ACC112 (cell line): Measurements from ENCODE around the gene C2orf76.
"Not testable (repeated sequence)": the region's sequence is repeated elsewhere in the genome, so short reads cannot be mapped to it uniquely, and the experiment has no call there.

ENCODE experiments used
- H2AFZ ChIP-seq: fragments of 200-600 bp; sonication (generic); one replicate; pipeline ENCODE4 v1.6.0; 2017; ENCODE audit warnings: antibody characterized with exemption, low read length; ENCODE audit not compliant: unreplicated experiment
- H3K27ac ChIP-seq: fragments of 200-600 bp; sonication (generic); 2 replicates; pipeline ENCODE4 v1.5.1; 2014; ENCODE audit warnings: low read depth, mild to moderate bottlenecking, antibody characterized with exemption, low read length, moderate library complexity
- H3K27me3 ChIP-seq: fragments of 200-600 bp; sonication (generic); 2 replicates; pipeline ENCODE4 v1.6.1; 2014; ENCODE audit warnings: mild to moderate bottlenecking, antibody characterized with exemption, low read length, moderate library complexity, mixed read lengths; ENCODE audit not compliant: insufficient read depth
- H3K36me3 ChIP-seq: fragments of 200-600 bp; sonication (generic); 2 replicates; pipeline ENCODE4 v1.6.1; 2016; ENCODE audit warnings: mild to moderate bottlenecking, antibody characterized with exemption, low read length, moderate library complexity, mixed read lengths; ENCODE audit not compliant: insufficient read depth
- H3K4me1 ChIP-seq: fragments of 200-600 bp; sonication (generic); one replicate; pipeline ENCODE4 v1.6.1; 2016; ENCODE audit warnings: low read length, mixed read lengths; ENCODE audit not compliant: insufficient read depth, unreplicated experiment, control insufficient read depth
- H3K4me3 ChIP-seq: fragments of 200-600 bp; sonication (generic); 2 replicates; pipeline ENCODE4 v1.5.1; 2014; ENCODE audit warnings: mild to moderate bottlenecking, low read depth, low read length
- H3K79me2 ChIP-seq: fragments of 200-600 bp; sonication (generic); one replicate; pipeline ENCODE4 v1.6.0; 2016; ENCODE audit warnings: low read length; ENCODE audit not compliant: control insufficient read depth, unreplicated experiment, insufficient read depth

C2orf76 gene

GRCh38 chr2:119282146-119282995 is 84.3 kb downstream of the C2orf76 start:
- no peak overlapping the region for H2AFZ ChIP-seq
- H3K36me3 ChIP-seq: no peaks in the 10 kb centered on the region
- H3K4me1 ChIP-seq: peaks cover 8% of the 10 kb centered on the region
- H3K27ac ChIP-seq: no peak overlapping the region
- H3K27me3 ChIP-seq: no peaks in the 10 kb centered on the region
- no peaks in the 10 kb centered on the region for H3K79me2 ChIP-seq
- H3K4me3 ChIP-seq: no peak overlapping the region

- Histone ChIP-seq H3K36me3 (no peaks in the 10 kb centered on the region), H3K4me1 (peaks cover 8% of the 10 kb centered on the region), H2AFZ (no peak overlapping the region), H3K79me2 (no peaks in the 10 kb centered on the region), H3K27ac (no peak overlapping the region), H3K27me3 (no peaks in the 10 kb centered on the region), H3K4me3 (no peak overlapping the region)
Observed at GRCh38 chr2:119280680-119281079, 86.0 kb downstream of the C2orf76 start.

GRCh38 chr2:119279666-119280065 is 87.0 kb downstream of the C2orf76 start:
- Histone ChIP-seq H3K4me3 (no peak overlapping the region), H3K27me3 (no peaks in the 10 kb centered on the region), H3K36me3 (no peaks in the 10 kb centered on the region), H3K79me2 (no peaks in the 10 kb centered on the region), H3K4me1 (peaks cover 8% of the 10 kb centered on the region), H2AFZ (no peak overlapping the region), H3K27ac (no peak overlapping the region)

GRCh38 chr2:119278946-119279345 is 87.7 kb downstream of the C2orf76 start:
- H3K4me1 ChIP-seq: peaks cover 3% of the 10 kb centered on the region
- H3K27me3 ChIP-seq: no peaks in the 10 kb centered on the region
- H3K27ac ChIP-seq: no peak overlapping the region
- H3K36me3 ChIP-seq: no peaks in the 10 kb centered on the region
- H3K4me3 ChIP-seq: no peak overlapping the region
- no peak overlapping the region for H2AFZ ChIP-seq
- no peaks in the 10 kb centered on the region for H3K79me2 ChIP-seq

- H3K27ac ChIP-seq, H3K27me3 ChIP-seq, H3K4me1 ChIP-seq, H2AFZ ChIP-seq, H3K36me3 ChIP-seq, H3K79me2 ChIP-seq, H3K4me3 ChIP-seq: not testable (repeated sequence)
Observed at GRCh38 chr2:119278385-119278784, 88.2 kb downstream of the C2orf76 start.

GRCh38 chr2:119276864-119277263 is 89.8 kb downstream of the C2orf76 start:
- no peak overlapping the region for H2AFZ ChIP-seq
- no peak overlapping the region for H3K4me3 ChIP-seq
- H3K4me1 ChIP-seq: no peaks in the 10 kb centered on the region
- no peaks in the 10 kb centered on the region for H3K79me2 ChIP-seq
- no peaks in the 10 kb centered on the region for H3K36me3 ChIP-seq
- H3K27ac ChIP-seq: no peak overlapping the region
- no peaks in the 10 kb centered on the region for H3K27me3 ChIP-seq

- Histone ChIP-seq H3K27me3 (no peaks in the 10 kb centered on the region), H3K4me3 (no peak overlapping the region), H3K4me1 (no peaks in the 10 kb centered on the region), H3K79me2 (no peaks in the 10 kb centered on the region), H2AFZ (no peak overlapping the region), H3K36me3 (no peaks in the 10 kb centered on the region), H3K27ac (no peak overlapping the region)
Observed at GRCh38 chr2:119267604-119268003, 99.0 kb downstream of the C2orf76 start.

- Histone ChIP-seq H3K4me3 (no peak overlapping the region), H2AFZ (no peak overlapping the region), H3K79me2 (no peaks in the 10 kb centered on the region)
Observed at GRCh38 chr2:119266091-119266589, 100.5 kb downstream of the C2orf76 start.

GRCh38 chr2:119265693-119266066 is 101.0 kb downstream of the C2orf76 start:
- Histone ChIP-seq H3K4me1 (no peaks in the 10 kb centered on the region), H3K27me3 (no peaks in the 10 kb centered on the region), H3K36me3 (no peaks in the 10 kb centered on the region), H3K4me3 (no peak overlapping the region), H3K27ac (no peak overlapping the region), H3K79me2 (no peaks in the 10 kb centered on the region), H2AFZ (no peak overlapping the region)

More at GRCh38 chr2:119266091-119266589, 100.5 kb downstream of the C2orf76 start:
- Histone ChIP-seq H3K27ac (no peak overlapping the region), H3K4me1 (no peaks in the 10 kb centered on the region), H3K36me3 (no peaks in the 10 kb centered on the region), H3K27me3 (no peaks in the 10 kb centered on the region)

- no peaks in the 10 kb centered on the region for H3K4me1 ChIP-seq
- H3K27ac ChIP-seq: no peak overlapping the region
- H3K36me3 ChIP-seq: no peaks in the 10 kb centered on the region
- H3K79me2 ChIP-seq: no peaks in the 10 kb centered on the region
- H3K4me3 ChIP-seq: no peak overlapping the region
- H2AFZ ChIP-seq: no peak overlapping the region
- no peaks in the 10 kb centered on the region for H3K27me3 ChIP-seq
Observed at GRCh38 chr2:119264781-119265692, 101.6 kb downstream of the C2orf76 start.
